Mesenchymal stem cell (in vitro differentiated cells and primary cell): ENCODE measurements around the gene SERTAD4. TPM values are rescaled to one million over a fixed set of nuclear protein-coding genes. Genes with fewer than 3 reads are reported as not detected.
"Not testable (repeated sequence)": the region's sequence is repeated elsewhere in the genome, so short reads cannot be mapped to it uniquely, and the experiment has no call there.

Source experiments
- DNase-seq: peaks from one replicate; pipeline ENCODE4 v3.0.0-alpha.2; 2013
- H2AFZ ChIP-seq: one replicate; pipeline ENCODE4 v1.6.1; 2013; ENCODE audit warnings: low read depth, mild to moderate bottlenecking, control low read depth, inconsistent platforms, low read length, moderate library complexity
- H2AK5ac ChIP-seq: 2 replicates; pipeline ENCODE4 v1.6.1; 2013; ENCODE audit warnings: low read length, moderate library complexity, mild to moderate bottlenecking, inconsistent platforms; ENCODE audit not compliant: severe bottlenecking
- H2BK120ac ChIP-seq: one replicate; pipeline ENCODE4 v1.6.1; 2013; ENCODE audit warnings: low read depth, mild to moderate bottlenecking, inconsistent platforms, low read length, moderate library complexity
- H2BK12ac ChIP-seq, 2 experiments: one replicate each; pipeline ENCODE4 v1.6.1; 2013; ENCODE audit warnings: inconsistent platforms in 2 of 2, low read length in 2 of 2, mild to moderate bottlenecking in 2 of 2, moderate library complexity in 2 of 2, control low read depth in 1 of 2
- H2BK15ac ChIP-seq: one replicate; pipeline ENCODE4 v1.6.1; 2013; ENCODE audit warnings: mild to moderate bottlenecking, low read depth, inconsistent platforms; ENCODE audit not compliant: poor library complexity, severe bottlenecking
- H2BK5ac ChIP-seq: 2 replicates; pipeline ENCODE4 v1.6.1; 2013; ENCODE audit warnings: low read depth, mild to moderate bottlenecking, low read length, control low read depth, inconsistent platforms; ENCODE audit not compliant: poor library complexity, severe bottlenecking
- H3K14ac ChIP-seq, 2 experiments: one replicate each; pipeline ENCODE4 v1.6.1; 2013; ENCODE audit warnings: inconsistent platforms in 2 of 2, low read length in 2 of 2, control low read depth in 1 of 2, mild to moderate bottlenecking in 1 of 2, moderate library complexity in 1 of 2
- H3K18ac ChIP-seq, 2 experiments: one replicate each; pipeline ENCODE4 v1.6.1; 2013; ENCODE audit warnings: inconsistent platforms in 2 of 2, low read length in 2 of 2, control low read depth in 1 of 2, low read depth in 1 of 2, mild to moderate bottlenecking in 1 of 2
- H3K23ac ChIP-seq, 2 experiments: one replicate each; pipeline ENCODE4 v1.6.1; 2013; ENCODE audit warnings: inconsistent platforms in 2 of 2, low read length in 2 of 2, mild to moderate bottlenecking in 2 of 2, moderate library complexity in 2 of 2, control low read depth in 1 of 2
- H3K27ac ChIP-seq: 2 replicates; pipeline ENCODE4 v1.5.1; 2013; ENCODE audit warnings: mild to moderate bottlenecking, moderate library complexity, low read length, control low read depth, inconsistent platforms; ENCODE audit not compliant: poor library complexity, severe bottlenecking
- H3K27me3 ChIP-seq, 2 experiments: 2 replicates each; pipeline versions ENCODE4 v1.6.1 to v1.7.0; 2013; ENCODE audit warnings: low read length in 2 of 2, mild to moderate bottlenecking in 2 of 2, moderate library complexity in 2 of 2, control low read depth in 1 of 2, inconsistent platforms in 1 of 2; ENCODE audit not compliant: control insufficient read depth in 1 of 2, insufficient read depth in 1 of 2
- H3K36me3 ChIP-seq, 2 experiments: 2 replicates each; pipeline versions ENCODE4 v1.6.1 to v1.7.0; 2013; ENCODE audit warnings: low read length in 2 of 2, control low read depth in 1 of 2, inconsistent platforms in 1 of 2, low read depth in 1 of 2, mild to moderate bottlenecking in 1 of 2; ENCODE audit not compliant: insufficient read depth in 2 of 2, control insufficient read depth in 1 of 2
- H3K4ac ChIP-seq, 2 experiments: one replicate each; pipeline ENCODE4 v1.6.1; 2013; ENCODE audit warnings: inconsistent platforms in 2 of 2, low read length in 2 of 2, mild to moderate bottlenecking in 2 of 2, moderate library complexity in 2 of 2, control low read depth in 1 of 2, low read depth in 1 of 2
- H3K4me1 ChIP-seq: 2 replicates; pipeline ENCODE4 v1.6.1; 2013; ENCODE audit warnings: low read depth, low read length, control low read depth; ENCODE audit not compliant: control insufficient read depth, insufficient read depth
- H3K4me2 ChIP-seq: 2 replicates; pipeline ENCODE4 v1.6.1; 2013; ENCODE audit warnings: low read length, mild to moderate bottlenecking, inconsistent platforms; ENCODE audit not compliant: poor library complexity, severe bottlenecking
- H3K4me3 ChIP-seq, 2 experiments: 2 replicates each; pipeline versions ENCODE4 v1.5.1 to v1.7.0; 2013; ENCODE audit warnings: low read length in 2 of 2, mild to moderate bottlenecking in 2 of 2, control low read depth in 1 of 2, low read depth in 1 of 2; ENCODE audit not compliant: insufficient read depth in 1 of 2
- H3K79me1 ChIP-seq: replicated peaks from 2 replicates; pipeline ENCODE4 v1.6.1; 2013; ENCODE audit warnings: mild to moderate bottlenecking, control low read depth, low read length, inconsistent platforms; ENCODE audit not compliant: poor library complexity, severe bottlenecking
- H3K9ac ChIP-seq: 2 replicates; pipeline ENCODE4 v1.7.0; 2013; ENCODE audit warnings: mild to moderate bottlenecking, low read length, moderate library complexity
- H3K9me3 ChIP-seq: 2 replicates; pipeline ENCODE4 v1.7.0; 2013; ENCODE audit warnings: mild to moderate bottlenecking, low read length; ENCODE audit not compliant: control insufficient read depth
- H4K8ac ChIP-seq: one replicate; pipeline ENCODE4 v1.6.1; 2013; ENCODE audit warnings: inconsistent platforms, mild to moderate bottlenecking, low read length, moderate library complexity
- H4K91ac ChIP-seq: one replicate; pipeline ENCODE4 v1.6.1; 2013; ENCODE audit warnings: mild to moderate bottlenecking, low read length, inconsistent platforms
- WGBS: methylation state at CpG from one replicate; pipeline ENCODE4 v1.1.7; 2013; ENCODE audit warnings: mixed read lengths; 5-methylcytosine and 5-hydroxymethylcytosine counted together
- polyA plus RNA-seq, 2 experiments: library from polyadenylated mRNA; stranded (reverse); fragments of 200-250 nt; gene quantifications; one replicate each; pipeline ENCODE4 v1.2.3, GENCODE V29; 2013

Gene SERTAD4
- 6.3 TPM for polyA plus RNA-seq (2013, experiment 1 of 2)
- 5.7 TPM for polyA plus RNA-seq (2013, experiment 2 of 2)

DNA sequence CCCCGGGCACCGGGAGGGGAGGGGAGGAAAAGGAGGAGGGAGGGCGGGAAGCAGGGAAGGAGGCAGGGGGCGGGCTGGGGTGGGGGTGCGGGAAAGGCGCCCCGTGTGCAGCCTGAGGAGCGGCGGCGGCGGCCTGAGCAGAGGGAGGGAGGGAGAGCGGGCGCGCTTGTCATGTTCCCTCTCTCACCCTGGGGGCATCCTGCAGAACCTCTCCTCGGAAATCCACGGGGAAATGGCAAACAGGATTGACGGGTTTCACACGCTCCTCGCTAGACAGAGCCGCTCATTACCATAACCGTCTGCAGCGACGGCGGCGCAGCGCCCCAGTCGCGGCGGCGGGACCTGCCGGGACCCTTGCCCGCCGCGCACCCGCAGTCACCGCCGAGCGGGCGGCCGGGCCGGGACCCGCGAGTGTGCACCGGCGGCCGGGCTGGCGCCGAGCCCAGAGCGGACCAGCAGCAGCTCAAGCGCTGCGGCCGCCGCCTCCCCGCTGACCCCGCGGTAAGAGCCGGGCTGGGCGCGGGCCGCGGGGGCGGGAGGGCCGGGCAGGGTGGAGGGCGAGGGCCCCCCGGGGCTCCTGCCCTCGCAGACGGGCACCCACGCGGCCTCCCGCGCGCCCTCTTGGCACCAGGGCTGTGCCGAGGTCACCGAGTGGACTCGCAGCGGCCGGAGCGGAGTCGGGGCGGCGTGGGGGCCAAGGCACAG, at the start of gene SERTAD4:
SERTAD4 (plus strand) TSS at position 286 of the 705 bp plus-strand sequence. CDS start 5,165 bp downstream, outside the sequence.
- H3K9ac ChIP-seq: peak within 1 kb of the TSS; percentile 45

DNA sequence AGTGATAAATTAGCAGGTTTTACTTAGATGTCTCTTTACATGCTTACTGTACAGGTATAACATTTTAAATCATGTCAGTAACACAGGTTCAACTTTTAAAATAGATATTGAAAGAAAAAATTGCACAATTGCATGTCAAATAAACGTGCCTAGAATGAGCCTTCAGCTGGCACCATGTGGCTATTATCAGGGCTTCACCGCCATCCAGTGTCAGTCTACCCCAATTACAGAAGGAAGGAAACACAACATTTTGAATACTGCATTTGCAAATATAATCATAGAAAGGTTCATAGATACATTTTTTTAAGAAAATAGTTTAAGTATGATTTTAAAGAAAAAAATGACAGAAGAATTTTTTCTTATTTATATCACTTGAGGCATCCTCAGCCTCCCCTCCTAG, 47.5 kb upstream of the SERTAD4 start:
- Histone ChIP-seq H3K4me1 (peaks cover 3% of the 10 kb centered on the region), H3K27me3 (peaks cover 0 to 7% of the 10 kb centered on the region in 2 experiments), H3K23ac (no peak overlapping the region), H3K79me1 (no peaks in the 10 kb centered on the region), H2AFZ (no peak overlapping the region), H3K18ac (no peak overlapping the region), H2BK15ac (no peak overlapping the region), H3K4me2 (no peak overlapping the region), H4K8ac (no peak overlapping the region), H3K9ac (no peak overlapping the region), H3K4me3 (no peak overlapping the region), H4K91ac (no peak overlapping the region), H2BK5ac (no peak overlapping the region), H2AK5ac (no peak overlapping the region), H3K9me3 (no peaks in the 10 kb centered on the region), H3K14ac (no peak overlapping the region), H2BK120ac (no peak overlapping the region), H3K4ac (no peak overlapping the region), H2BK12ac (no peak overlapping the region), H3K27ac (no peak overlapping the region), H3K36me3 (no peaks in the 10 kb centered on the region)
- DNase-seq: no peak
- WGBS: 77% methylated on average over 2 of the region's 2 CpGs

More for the DNA sequence above, at the start of gene SERTAD4:
- Histone ChIP-seq H3K4me2 (peak within 1 kb of the TSS; percentile 86), H2BK12ac (peak within 1 kb of the TSS in 1 of 2 experiments; percentile 93), H3K9me3 (no peaks in the 10 kb centered on the region), H2AK5ac (peak within 1 kb of the TSS; percentile 31), H3K14ac (peak within 1 kb of the TSS in 1 of 2 experiments; percentile 92), H3K18ac (peak within 1 kb of the TSS; percentile 69 to 100), H3K27ac (peak within 1 kb of the TSS; percentile 93), H4K91ac (peak within 1 kb of the TSS; percentile 96), H3K4ac (peak within 1 kb of the TSS; percentile 88 to 97), H2BK5ac (peak within 1 kb of the TSS; percentile 88), H3K4me1 (peaks cover 14% of the 10 kb centered on the region), H3K79me1 (peaks cover 1% of the 10 kb centered on the region), H4K8ac (peak within 1 kb of the TSS; percentile 95), H3K36me3 (no peaks in the 10 kb centered on the region), H2BK120ac (peak within 1 kb of the TSS; percentile 97), H3K4me3 (peak within 1 kb of the TSS; percentile 77), H3K23ac (peak within 1 kb of the TSS; percentile 67 to 97), H2BK15ac (peak within 1 kb of the TSS; percentile 39), H2AFZ (peak within 1 kb of the TSS; percentile 93), H3K27me3 (peaks cover 0 to 40% of the 10 kb centered on the region in 2 experiments)
- under 1% methylated on average over 34 of the region's 81 CpGs for WGBS
- DNase-seq: peak; percentile 60

DNA sequence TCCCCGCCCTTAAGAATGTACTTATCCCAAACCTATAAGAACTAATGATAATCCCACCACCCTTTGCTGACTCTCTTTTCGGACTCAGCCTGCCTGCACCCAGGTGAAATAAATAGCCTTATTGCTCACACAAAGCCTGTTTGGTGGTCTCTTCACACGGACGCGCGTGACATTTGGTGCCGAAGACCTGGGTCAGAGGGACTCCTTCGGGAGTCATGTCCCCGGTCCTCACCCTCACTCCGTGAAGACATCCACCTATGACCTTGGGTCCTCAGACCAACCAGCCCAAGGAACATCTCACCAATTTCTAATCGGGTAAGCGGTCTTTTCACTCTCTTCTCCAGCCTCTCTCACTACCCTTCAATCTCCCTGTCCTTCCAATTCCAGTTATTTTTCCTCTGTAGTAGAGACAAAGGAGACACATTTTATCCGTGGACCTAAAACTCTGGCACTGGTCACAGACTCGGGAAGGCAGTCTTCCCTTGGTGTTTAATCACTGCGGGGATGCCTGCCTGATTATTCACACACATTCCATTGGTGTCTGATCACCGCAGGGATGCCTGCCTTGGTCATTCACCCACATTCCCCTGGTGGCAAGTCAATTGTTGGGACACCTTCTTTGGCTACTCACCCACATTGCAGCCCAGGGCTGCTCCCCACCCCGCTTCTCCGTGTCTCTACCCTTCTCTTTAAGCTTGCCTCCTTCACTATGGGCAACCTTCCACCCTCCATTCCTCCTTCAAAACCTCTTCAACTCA, 44.6 kb upstream of the SERTAD4 start:
- not testable (repeated sequence) for H3K79me1 ChIP-seq, H4K8ac ChIP-seq, H3K36me3 ChIP-seq, H3K4me3 ChIP-seq, H2BK120ac ChIP-seq, H3K9ac ChIP-seq, H3K27me3 ChIP-seq, H3K23ac ChIP-seq, H3K4ac ChIP-seq, H2AFZ ChIP-seq, H3K14ac ChIP-seq, H2BK15ac ChIP-seq, H3K4me1 ChIP-seq, H3K9me3 ChIP-seq, H4K91ac ChIP-seq, H3K4me2 ChIP-seq
- Histone ChIP-seq H2BK5ac (peak overlapping the region; percentile 80), H3K18ac (peak overlapping the region in 1 of 2 experiments; percentile 14), H3K27ac (peak overlapping the region; percentile 70), H2BK12ac (peak overlapping the region in 1 of 2 experiments; percentile 57), H2AK5ac (peak overlapping the region; percentile 69)
- WGBS: 61% methylated on average over 18 of the region's 18 CpGs
- peak; percentile 64 for DNase-seq

DNA sequence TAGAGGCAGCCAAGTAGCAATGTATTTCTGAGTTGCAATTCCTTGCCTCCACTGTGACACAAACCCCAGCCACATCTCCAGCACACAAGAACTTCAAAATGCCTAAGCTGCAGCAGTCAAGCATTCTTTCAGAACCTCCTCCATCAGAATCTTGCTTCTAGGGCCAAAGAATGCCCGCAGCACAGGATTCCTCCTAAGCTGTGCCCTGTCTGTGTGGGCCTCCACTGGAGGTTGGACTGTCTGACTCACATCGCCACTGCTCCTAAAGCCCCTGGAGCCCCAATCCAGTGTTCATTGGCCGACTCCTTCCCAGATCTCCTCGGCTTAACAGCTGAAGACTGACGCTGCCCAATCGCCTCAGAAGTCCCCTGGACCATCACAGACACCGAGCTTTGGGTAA, 43.2 kb upstream of the SERTAD4 start:
- H3K36me3 ChIP-seq: no peaks in the 10 kb centered on the region
- H3K14ac ChIP-seq: no peak overlapping the region
- DNase-seq: no peak
- peaks cover 11% of the 10 kb centered on the region for H3K9me3 ChIP-seq
- no peak overlapping the region for H3K4me3 ChIP-seq
- no peak overlapping the region for H3K23ac ChIP-seq
- peaks cover 3% of the 10 kb centered on the region for H3K4me1 ChIP-seq
- no peak overlapping the region for H3K27ac ChIP-seq
- no peak overlapping the region for H2BK120ac ChIP-seq
- no peak overlapping the region for H3K18ac ChIP-seq
- no peak overlapping the region for H4K91ac ChIP-seq
- H2AK5ac ChIP-seq: no peak overlapping the region
- no peak overlapping the region for H3K9ac ChIP-seq
- H4K8ac ChIP-seq: no peak overlapping the region
- H3K4me2 ChIP-seq: no peak overlapping the region
- no peak overlapping the region for H3K4ac ChIP-seq
- no peaks in the 10 kb centered on the region for H3K27me3 ChIP-seq
- H2AFZ ChIP-seq: no peak overlapping the region
- 96% methylated on average over 7 of the region's 7 CpGs for WGBS
- no peaks in the 10 kb centered on the region for H3K79me1 ChIP-seq
- H2BK12ac ChIP-seq: no peak overlapping the region
- H2BK15ac ChIP-seq: no peak overlapping the region
- no peak overlapping the region for H2BK5ac ChIP-seq
